Fibroblast of the aortic adventitia (primary cell): ENCODE results near the gene POLR2I. TPM values are rescaled to one million over a fixed set of nuclear protein-coding genes. Genes with fewer than 3 reads are reported as not detected.
"Not testable (repeated sequence)": the region's sequence is repeated elsewhere in the genome, so short reads cannot be mapped to it uniquely, and the experiment has no call there.

ENCODE experiments used
- DNase-seq: peaks from one replicate; pipeline ENCODE4 v3.0.0-alpha.2; 2010; ENCODE audit warnings: low read depth
- H3K4me3 ChIP-seq: 2 replicates; pipeline ENCODE4 v1.5.1; 2011; ENCODE audit warnings: low read depth, mild to moderate bottlenecking, control low read depth, low read length, moderate library complexity
- total RNA-seq: library from RNA; depleted of rRNA; stranded (reverse); fragments of >200 nt; gene quantifications from 2 replicates; pipeline ENCODE4 v1.2.3, GENCODE V29; 2012; ENCODE audit warnings: low replicate concordance
- TF ChIP-seq, protein P1 (sequence below): IDR thresholded peaks from 2 replicates; pipeline ENCODE4 v1.5.1; 2011; ENCODE audit warnings: mild to moderate bottlenecking, low read length, control low read depth, inconsistent platforms; ENCODE audit not compliant: insufficient read depth

Gene POLR2I
- total RNA-seq, 1 donor = 33.2 TPM

- H3K4me3 ChIP-seq = peak overlapping the region; percentile 94
- TF ChIP-seq, protein P1, sequence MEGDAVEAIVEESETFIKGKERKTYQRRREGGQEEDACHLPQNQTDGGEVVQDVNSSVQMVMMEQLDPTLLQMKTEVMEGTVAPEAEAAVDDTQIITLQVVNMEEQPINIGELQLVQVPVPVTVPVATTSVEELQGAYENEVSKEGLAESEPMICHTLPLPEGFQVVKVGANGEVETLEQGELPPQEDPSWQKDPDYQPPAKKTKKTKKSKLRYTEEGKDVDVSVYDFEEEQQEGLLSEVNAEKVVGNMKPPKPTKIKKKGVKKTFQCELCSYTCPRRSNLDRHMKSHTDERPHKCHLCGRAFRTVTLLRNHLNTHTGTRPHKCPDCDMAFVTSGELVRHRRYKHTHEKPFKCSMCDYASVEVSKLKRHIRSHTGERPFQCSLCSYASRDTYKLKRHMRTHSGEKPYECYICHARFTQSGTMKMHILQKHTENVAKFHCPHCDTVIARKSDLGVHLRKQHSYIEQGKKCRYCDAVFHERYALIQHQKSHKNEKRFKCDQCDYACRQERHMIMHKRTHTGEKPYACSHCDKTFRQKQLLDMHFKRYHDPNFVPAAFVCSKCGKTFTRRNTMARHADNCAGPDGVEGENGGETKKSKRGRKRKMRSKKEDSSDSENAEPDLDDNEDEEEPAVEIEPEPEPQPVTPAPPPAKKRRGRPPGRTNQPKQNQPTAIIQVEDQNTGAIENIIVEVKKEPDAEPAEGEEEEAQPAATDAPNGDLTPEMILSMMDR = no peak
- peak; percentile 75 for DNase-seq
These were observed 26.6 kb upstream of the POLR2I start for GRCh38 chr19:36141039-36141927.

DNA sequence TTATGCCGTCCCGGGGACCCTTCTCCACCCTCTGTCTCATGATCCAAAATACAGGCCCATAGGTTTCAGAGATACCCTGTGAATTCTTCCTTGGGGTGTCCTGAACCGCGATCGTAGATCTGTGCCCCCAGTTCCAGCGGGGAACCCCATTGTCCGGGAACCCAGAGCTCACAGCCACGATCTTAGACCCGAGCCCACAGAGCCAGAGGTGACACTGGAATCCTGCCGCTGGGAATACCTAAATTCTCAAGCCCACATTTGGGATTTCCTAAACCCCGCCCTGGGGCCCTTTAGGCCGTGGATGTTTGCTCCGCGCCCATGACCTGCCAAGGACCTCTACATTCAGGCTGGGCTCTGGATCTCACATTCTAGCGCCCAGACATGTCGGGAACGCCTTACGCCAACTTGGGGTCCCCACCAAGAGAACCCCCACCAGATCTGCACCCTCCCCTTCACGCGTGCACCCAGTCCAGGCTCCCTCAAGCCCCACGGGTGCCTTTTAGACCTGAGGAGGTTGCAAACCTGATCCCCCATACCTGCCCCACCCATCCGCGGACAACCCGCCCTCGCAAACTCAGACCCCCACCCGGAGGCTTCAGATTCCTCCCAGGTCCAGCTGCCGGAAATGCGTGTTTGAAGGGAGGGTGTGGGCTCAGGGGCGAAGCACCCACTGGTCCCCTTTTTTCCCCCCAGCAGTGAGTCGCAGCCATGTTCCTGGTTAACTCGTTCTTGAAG, 25.8 kb upstream of the POLR2I start:
- TF ChIP-seq, protein P1 = no peak
- peak; percentile 42 for DNase-seq
- H3K4me3 ChIP-seq = peak overlapping the region; percentile 94

DNA sequence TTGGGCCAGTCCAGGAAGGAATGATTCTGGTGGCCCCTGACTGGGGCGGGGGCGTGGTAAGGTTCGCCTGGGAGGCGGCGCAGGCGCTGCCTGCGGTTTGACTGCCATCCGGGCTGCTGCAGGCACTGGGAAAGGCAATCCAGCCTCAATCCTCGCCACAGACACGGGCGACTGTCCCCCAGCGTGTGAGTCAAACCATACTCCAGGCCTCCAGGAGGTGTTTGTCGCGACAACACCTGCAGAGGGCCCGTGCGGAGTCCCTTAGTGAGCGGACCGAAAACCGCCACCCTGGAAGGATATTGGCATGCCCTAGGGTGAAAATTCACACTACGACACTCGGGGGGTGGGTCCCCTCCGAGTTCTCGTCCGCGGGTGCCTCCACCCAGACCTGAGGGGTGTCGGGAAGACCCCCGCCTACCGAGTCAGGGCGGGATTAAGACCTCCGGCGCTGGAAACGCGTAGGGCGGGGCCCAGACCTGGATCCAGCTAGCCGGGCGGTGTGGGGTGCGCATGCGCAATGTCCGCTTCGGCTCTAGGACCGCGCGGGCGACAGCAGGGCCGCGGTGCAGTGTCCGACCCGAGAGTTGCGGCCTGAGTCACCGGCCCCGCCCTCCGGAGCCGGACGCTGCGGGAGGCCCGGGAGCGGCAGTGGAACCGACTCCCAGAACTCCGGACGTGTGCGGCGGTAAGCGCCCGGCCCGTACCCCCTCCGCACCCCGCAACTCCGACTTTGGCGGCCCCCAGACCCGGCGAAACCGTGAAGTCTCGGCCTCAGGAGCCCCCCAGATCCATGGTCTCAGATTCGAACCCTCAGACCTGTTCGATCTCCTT, 25.0 kb upstream of the POLR2I start, which contains the start of gene CAPNS1:
CAPNS1 (plus strand) TSS at position 594 of the 831 bp plus-strand sequence. CDS start 946 bp downstream, outside the sequence.
- DNase-seq = peak; percentile 94
- peak within 1 kb of the TSS; percentile 94 for H3K4me3 ChIP-seq
- TF ChIP-seq, protein P1 = no peak

GRCh38 chr19:36139120-36139472, 24.4 kb upstream of the POLR2I start:
- no peak for DNase-seq
- TF ChIP-seq, protein P1 = no peak
- peak overlapping the region; percentile 94 for H3K4me3 ChIP-seq

- TF ChIP-seq, protein P1 = no peak
- peak; percentile 72 for DNase-seq
- H3K4me3 ChIP-seq = no peak overlapping the region
These were observed 22.4 kb upstream of the POLR2I start for GRCh38 chr19:36136964-36137686.

DNA sequence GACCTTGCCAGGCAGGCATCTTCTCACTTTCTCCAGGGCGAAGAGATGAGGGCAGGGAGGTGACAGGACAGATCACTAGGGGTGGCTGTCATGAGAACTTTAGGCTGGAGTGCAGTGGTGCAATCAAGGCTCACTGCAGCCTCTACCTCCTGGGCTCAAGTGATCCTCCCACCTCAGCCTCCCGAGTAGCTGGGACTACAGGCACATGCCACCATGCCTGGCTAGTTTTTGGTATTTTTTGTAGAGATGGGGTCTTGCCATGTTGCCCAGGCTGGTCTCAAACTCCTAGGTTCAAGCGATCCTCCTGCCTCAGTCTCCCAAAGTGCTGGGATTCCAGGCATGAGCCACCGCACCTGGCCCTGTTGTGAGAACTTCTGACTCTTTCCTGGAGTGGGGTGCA, 20.2 kb upstream of the POLR2I start:
- H3K4me3 ChIP-seq, DNase-seq: not testable (repeated sequence)

GRCh38 chr19:36131221-36131620, 16.5 kb upstream of the POLR2I start:
- not testable (repeated sequence) for DNase-seq, H3K4me3 ChIP-seq
